H9 (cell line): Measurements from ENCODE around the gene HMGXB4. TPM values are rescaled to one million over a fixed set of nuclear protein-coding genes. Genes with fewer than 3 reads are reported as not detected.

Experiments
- DNase-seq: peaks from one replicate; pipeline ENCODE4 v3.0.0-alpha.2; 2017
- H2AFZ ChIP-seq: one replicate; pipeline ENCODE4 v1.6.1; 2013; ENCODE audit warnings: mild to moderate bottlenecking, low read length, control low read depth, moderate library complexity
- H2AK5ac ChIP-seq: 2 replicates; pipeline ENCODE4 v1.6.1; 2013; ENCODE audit warnings: low read length, control low read depth, mixed read lengths; ENCODE audit not compliant: insufficient read length
- H2BK120ac ChIP-seq: one replicate; pipeline ENCODE4 v1.6.1; 2013; ENCODE audit warnings: low read depth, mild to moderate bottlenecking, low read length, control low read depth, inconsistent platforms; ENCODE audit not compliant: poor library complexity, severe bottlenecking
- H2BK12ac ChIP-seq: 2 replicates; pipeline ENCODE4 v1.6.1; 2013; ENCODE audit warnings: low read length, control low read depth, mixed read lengths, low read depth; ENCODE audit not compliant: insufficient read length
- H2BK15ac ChIP-seq: 2 replicates; pipeline ENCODE4 v1.6.1; 2013; ENCODE audit warnings: low read depth, low read length, control low read depth
- H2BK20ac ChIP-seq: one replicate; pipeline ENCODE4 v1.6.1; 2013; ENCODE audit warnings: low read depth, mild to moderate bottlenecking, low read length, control low read depth, inconsistent platforms; ENCODE audit not compliant: poor library complexity, severe bottlenecking
- H2BK5ac ChIP-seq: 2 replicates; pipeline ENCODE4 v1.6.1; 2013; ENCODE audit warnings: low read length, control low read depth, mixed read lengths; ENCODE audit not compliant: insufficient read length
- H3K14ac ChIP-seq: 2 replicates; pipeline ENCODE4 v1.6.1; 2013; ENCODE audit warnings: low read length, control low read depth; ENCODE audit not compliant: insufficient read depth
- H3K18ac ChIP-seq: 2 replicates; pipeline ENCODE4 v1.6.1; 2013; ENCODE audit warnings: low read depth, mild to moderate bottlenecking, mixed read lengths, low read length, control low read depth; ENCODE audit not compliant: insufficient read length
- H3K23ac ChIP-seq: 2 replicates; pipeline ENCODE4 v1.6.1; 2013; ENCODE audit warnings: low read length, control low read depth, mixed read lengths, low read depth; ENCODE audit not compliant: insufficient read length
- H3K23me2 ChIP-seq: 2 replicates; pipeline ENCODE4 v1.6.1; 2013; ENCODE audit warnings: low read depth, mild to moderate bottlenecking, mixed read lengths, low read length, control low read depth; ENCODE audit not compliant: insufficient read length, poor library complexity, severe bottlenecking
- H3K27ac ChIP-seq: 2 replicates; pipeline ENCODE4 v1.5.1; 2013; ENCODE audit warnings: low read length, control low read depth, mixed read lengths, low read depth; ENCODE audit not compliant: insufficient read length
- H3K27me3 ChIP-seq: 2 replicates; pipeline ENCODE4 v1.6.1; 2013; ENCODE audit warnings: low read length, control low read depth, inconsistent platforms; ENCODE audit not compliant: insufficient read depth
- H3K4ac ChIP-seq: 2 replicates; pipeline ENCODE4 v1.6.1; 2013; ENCODE audit warnings: low read depth, mild to moderate bottlenecking, control low read depth, inconsistent platforms, low read length, moderate library complexity
- H3K4me1 ChIP-seq: 2 replicates; pipeline ENCODE4 v1.6.1; 2013; ENCODE audit warnings: low read length, control low read depth, inconsistent platforms; ENCODE audit not compliant: insufficient read depth
- H3K4me2 ChIP-seq: 2 replicates; pipeline ENCODE4 v1.6.1; 2013; ENCODE audit warnings: low read length, control low read depth, mixed read lengths; ENCODE audit not compliant: insufficient read length, insufficient read depth
- H3K56ac ChIP-seq: 2 replicates; pipeline ENCODE4 v1.6.1; 2013; ENCODE audit warnings: low read depth, mild to moderate bottlenecking, mixed read lengths, low read length, control low read depth; ENCODE audit not compliant: insufficient read length
- H3K79me1 ChIP-seq: 2 replicates; pipeline ENCODE4 v1.6.1; 2013; ENCODE audit warnings: low read depth, mild to moderate bottlenecking, moderate library complexity, low read length, control low read depth, inconsistent platforms; ENCODE audit not compliant: insufficient read depth, poor library complexity, severe bottlenecking
- H3K79me2 ChIP-seq: 2 replicates; pipeline ENCODE4 v1.6.1; 2013; ENCODE audit warnings: low read length, control low read depth, inconsistent platforms; ENCODE audit not compliant: insufficient read depth
- H3K9ac ChIP-seq: 2 replicates; pipeline ENCODE4 v1.6.1; 2013; ENCODE audit warnings: low read length, control low read depth, mixed read lengths; ENCODE audit not compliant: insufficient read length; ENCODE audit errors: extremely low read depth
- H3K9me3 ChIP-seq: one replicate; pipeline ENCODE4 v1.6.1; 2013; ENCODE audit warnings: low read depth, low read length, inconsistent platforms; ENCODE audit not compliant: control insufficient read depth
- H3T11ph ChIP-seq: one replicate; pipeline ENCODE4 v1.6.1; 2013; ENCODE audit warnings: mild to moderate bottlenecking, low read length, control low read depth, inconsistent platforms
- H4K20me1 ChIP-seq: one replicate; pipeline ENCODE4 v1.6.1; 2013; ENCODE audit not compliant: control insufficient read depth, insufficient read length, insufficient read depth
- H4K5ac ChIP-seq: 2 replicates; pipeline ENCODE4 v1.6.1; 2013; ENCODE audit warnings: low read depth, mild to moderate bottlenecking, mixed read lengths, low read length, control low read depth; ENCODE audit not compliant: insufficient read length
- H4K8ac ChIP-seq: replicated peaks from 2 replicates; pipeline ENCODE4 v1.6.1; 2013; ENCODE audit warnings: low read length, control low read depth, mixed read lengths, low read depth; ENCODE audit not compliant: insufficient read length
- H4K91ac ChIP-seq: 2 replicates; pipeline ENCODE4 v1.6.1; 2013; ENCODE audit warnings: low read depth, mild to moderate bottlenecking, moderate library complexity, mixed read lengths, low read length, control low read depth; ENCODE audit not compliant: insufficient read length
- H3K27ac Mint-ChIP-seq, 3 experiments: 2 replicates in 2 of 3; 3 replicates in 1 of 3; pipeline ENCODE4 v1.8.0; 2020 to 2021; ENCODE audit warnings: mixed read lengths in 3 of 3, mild to moderate bottlenecking in 1 of 3, moderate library complexity in 1 of 3
- H3K27me3 Mint-ChIP-seq: 2 replicates; pipeline ENCODE4 v1.8.0; 2021; ENCODE audit warnings: low read depth, mild to moderate bottlenecking, moderate library complexity, mixed read lengths
- H3K36me3 Mint-ChIP-seq, 3 experiments: 2 replicates in 2 of 3; 3 replicates in 1 of 3; pipeline ENCODE4 v1.8.0; 2020 to 2021; ENCODE audit warnings: low read depth in 3 of 3, mixed read lengths in 3 of 3; ENCODE audit not compliant: insufficient read depth in 1 of 3
- H3K4me1 Mint-ChIP-seq, 2 experiments: 2 replicates each; pipeline ENCODE4 v1.8.0; 2020; ENCODE audit warnings: mixed read lengths in 2 of 2
- H3K4me3 Mint-ChIP-seq, 2 experiments: 2 replicates in 1 of 2; 3 replicates in 1 of 2; pipeline ENCODE4 v1.8.0; 2020 to 2021; ENCODE audit warnings: mild to moderate bottlenecking in 2 of 2, mixed read lengths in 2 of 2, moderate library complexity in 1 of 2
- H3K9me3 Mint-ChIP-seq, 2 experiments: 2 replicates in 1 of 2; 3 replicates in 1 of 2; pipeline ENCODE4 v1.8.0; 2020; ENCODE audit warnings: mild to moderate bottlenecking in 2 of 2, mixed read lengths in 2 of 2, moderate library complexity in 1 of 2
- CTCF ChIP-seq: fragments of 200-600 bp; sonication (generic); conservative IDR thresholded peaks from 3 replicates; pipeline ENCODE4 v1.8.0; 2021; ENCODE audit warnings: antibody characterized with exemption, mild to moderate bottlenecking
- WGBS: extraction: QIAGEN DNeasy Blood & Tissue Kit; methylation state at CpG from one replicate; pipeline ENCODE4 v1.1.7; 2013; ENCODE audit warnings: missing lambda C conversion rate, low lambda C conversion rate, mixed read lengths; ENCODE audit not compliant: insufficient read length; ENCODE audit errors: extremely low coverage; 5-methylcytosine and 5-hydroxymethylcytosine counted together
- total RNA-seq: library from RNA; stranded (reverse); gene quantifications from 2 replicates; pipeline ENCODE4 v1.2.1, GENCODE V29; 2021

HMGXB4 gene
- total RNA-seq, 1 experiment from 2014 or later: 33.5 TPM

DNA sequence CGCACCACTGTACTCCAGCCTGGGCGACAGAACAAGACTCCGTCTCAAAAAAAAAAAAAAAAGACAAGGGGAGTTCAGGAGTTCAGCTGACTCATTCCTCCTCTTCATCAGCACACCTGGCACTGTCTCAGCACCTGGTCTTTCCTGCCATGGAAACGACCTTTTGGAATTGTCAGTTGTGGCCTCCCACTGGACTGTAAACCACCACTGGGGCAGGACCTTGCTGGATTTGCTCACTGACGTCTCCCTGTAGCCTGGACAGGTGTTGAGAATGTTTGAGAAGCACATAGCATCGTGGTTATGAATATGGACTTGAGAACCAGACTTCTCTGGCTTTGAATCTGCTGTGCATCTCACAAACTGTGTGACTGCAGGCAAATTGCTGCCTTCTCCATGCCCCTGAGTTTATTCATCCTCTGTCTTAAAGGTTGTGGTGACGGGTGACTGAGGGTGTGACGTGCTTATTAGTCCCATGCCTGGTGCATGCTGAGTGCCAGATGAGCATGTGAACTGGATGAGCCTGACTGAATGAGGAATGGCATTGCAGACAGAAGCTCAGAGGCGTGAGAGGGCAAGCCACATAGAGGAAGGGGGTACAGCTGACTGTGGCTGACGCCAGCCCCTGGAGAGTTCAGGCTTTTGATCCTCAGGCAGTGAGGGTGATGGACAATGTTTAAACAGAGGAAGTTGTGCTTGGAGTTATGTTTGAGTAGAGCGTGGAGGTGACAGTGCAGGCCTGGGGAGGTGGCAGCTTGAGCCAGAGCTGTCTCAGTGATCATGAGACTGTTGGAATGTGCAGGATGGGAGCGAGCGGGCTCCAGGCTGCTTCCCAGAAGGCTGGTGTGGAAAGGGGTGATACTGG, 55.1 kb downstream of the HMGXB4 start:
- H3K4me2 ChIP-seq: no peak overlapping the region
- no peak overlapping the region for H2BK120ac ChIP-seq
- Mint-ChIP-seq H3K4me3 (no peak overlapping the region), H3K27me3 (no peaks in the 10 kb centered on the region), H3K4me1 (peaks cover 11 to 13% of the 10 kb centered on the region in 2 experiments), H3K27ac (peak overlapping the region; percentile 32 to 74 (median 46); a peak in 6 of 7 replicates), H3K9me3 (no peaks in the 10 kb centered on the region), H3K36me3 (peaks cover 0 to under 1% (median 0%) of the 10 kb centered on the region in 3 experiments; a peak in 2 of 7 replicates)
- H2BK5ac ChIP-seq: no peak overlapping the region
- H3K4me1 ChIP-seq: no peaks in the 10 kb centered on the region
- H4K5ac ChIP-seq: no peak overlapping the region
- H3K56ac ChIP-seq: no peak overlapping the region
- no peaks in the 10 kb centered on the region for H3K79me2 ChIP-seq
- no peak overlapping the region for H3K27ac ChIP-seq
- no peaks in the 10 kb centered on the region for H3K9me3 ChIP-seq
- H3K79me1 ChIP-seq: no peaks in the 10 kb centered on the region
- H4K8ac ChIP-seq: no peak overlapping the region
- H2BK15ac ChIP-seq: no peak overlapping the region
- H2AK5ac ChIP-seq: no peak overlapping the region
- no peaks in the 10 kb centered on the region for H3K27me3 ChIP-seq
- H2BK20ac ChIP-seq: no peak overlapping the region
- no peak overlapping the region for H3K23ac ChIP-seq
- no peak overlapping the region for H3K4ac ChIP-seq
- H4K20me1 ChIP-seq: peaks cover 5% of the 10 kb centered on the region
- H3K18ac ChIP-seq: no peak overlapping the region
- H3K23me2 ChIP-seq: no peaks in the 10 kb centered on the region
- no peak overlapping the region for H2AFZ ChIP-seq
- WGBS: no CpG with 5 or more reads among the region's 13 CpGs
- DNase-seq: no peak
- TF ChIP-seq CTCF: no peak
- no peak overlapping the region for H2BK12ac ChIP-seq
- no peak overlapping the region; the same call in 1 of the 2 replicates for H3K14ac ChIP-seq
- no peak overlapping the region for H3K9ac ChIP-seq
- no peak overlapping the region for H3T11ph ChIP-seq
- H4K91ac ChIP-seq: no peak overlapping the region
